Activated CD4-positive, alpha-beta T cell treated with anti-CD3 and anti-CD28 coated beads, Interleukin-2, amount 50 U/mL, for 4 hours (primary cell): ENCODE data around the gene HLF.

ENCODE experiments used
- DNase-seq, 2 experiments: peaks; one replicate each; pipeline ENCODE4 v3.0.0-alpha.2; 2020

The HLF gene

DNA sequence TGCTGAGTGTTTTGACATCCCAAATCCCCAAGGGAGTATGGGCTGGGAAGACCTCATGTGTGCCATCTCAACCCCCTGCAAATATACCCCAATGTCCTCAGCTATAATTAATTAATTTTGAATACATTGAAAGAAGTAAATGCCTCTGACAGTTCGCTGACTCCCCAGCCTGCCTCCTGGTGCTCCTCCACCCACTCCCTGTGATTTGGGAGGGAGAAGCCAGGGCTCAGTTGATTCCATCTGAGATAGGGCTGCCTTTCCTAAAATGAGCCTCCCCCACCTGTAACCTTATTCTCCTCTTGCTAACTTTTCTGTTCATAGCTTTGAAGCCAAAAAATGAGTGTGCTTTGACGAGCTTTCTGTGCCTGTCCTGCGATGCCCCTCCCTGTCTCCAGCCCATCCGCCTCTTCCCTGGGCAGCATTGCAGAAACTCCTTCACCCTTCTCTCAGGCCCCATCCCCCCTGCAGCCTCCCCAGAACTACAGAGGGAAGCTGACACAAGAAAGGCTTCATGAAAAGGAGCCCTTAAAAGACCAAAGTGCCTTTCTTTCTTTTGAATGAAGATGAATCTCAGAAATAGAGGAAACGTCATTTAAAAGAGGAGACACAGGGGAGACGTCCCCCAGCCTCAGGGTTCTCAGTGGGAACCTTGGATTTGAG lies 70.3 kb downstream of the HLF start:
- DNase-seq = no peak

DNA sequence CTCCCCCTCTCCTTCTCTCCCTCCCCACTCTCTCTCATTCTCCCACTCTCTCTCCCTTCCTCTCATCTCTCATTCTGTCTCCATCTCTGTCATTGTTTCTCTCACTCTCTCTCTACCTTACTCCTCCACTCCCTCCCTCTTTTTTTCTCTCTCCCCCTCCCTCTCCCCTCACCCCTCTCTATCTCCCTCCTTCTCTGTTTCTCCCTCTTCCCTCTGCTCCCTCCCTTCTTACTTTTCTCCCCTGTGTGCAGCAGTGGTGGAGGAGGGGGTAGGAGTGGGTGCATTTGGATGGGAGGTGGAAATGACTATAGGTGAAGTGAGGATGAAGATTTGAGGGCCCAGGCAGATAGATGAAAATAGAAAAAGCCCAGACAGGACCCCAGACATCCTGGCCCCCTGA lies 70.9 kb downstream of the HLF start:
- no peak for DNase-seq

DNA sequence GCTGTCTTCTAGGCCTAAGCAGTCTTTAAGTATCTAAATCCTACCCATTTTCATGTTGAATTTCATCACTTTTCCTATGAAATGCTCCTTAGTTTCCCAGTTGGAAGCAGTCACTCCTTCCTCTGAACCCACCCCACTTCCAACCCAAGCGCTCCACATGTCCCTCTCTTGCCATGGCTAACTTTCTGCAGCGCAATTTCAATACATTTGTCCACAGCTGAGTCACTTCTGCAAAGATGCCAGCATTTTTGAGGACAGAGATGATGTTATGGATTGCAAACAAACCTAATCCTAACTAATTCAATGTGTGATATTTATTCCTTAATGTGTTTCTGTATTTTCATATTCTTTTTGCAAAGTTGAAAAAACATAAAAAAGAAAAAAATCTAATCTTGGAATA lies 71.7 kb downstream of the HLF start:
- no peak for DNase-seq

DNA sequence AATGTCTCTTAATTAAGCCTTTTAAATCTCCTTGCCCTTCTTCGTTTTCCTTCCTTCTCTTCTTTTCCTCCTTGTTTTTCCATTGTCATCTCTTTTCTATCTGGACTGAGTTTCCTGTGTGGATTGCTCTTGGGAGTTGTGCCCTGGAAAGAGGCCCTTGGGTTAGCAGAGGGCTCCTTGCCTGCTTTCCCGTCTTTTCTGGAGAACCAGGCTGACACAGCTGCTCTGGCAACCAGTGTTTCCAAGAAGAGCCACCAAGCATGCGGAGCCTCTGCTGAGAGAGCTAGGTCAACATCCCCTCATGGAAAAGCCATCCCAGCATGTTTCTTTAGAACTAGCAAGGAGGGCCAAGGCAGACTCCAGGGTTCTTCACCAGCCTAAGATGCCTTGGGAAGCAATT lies 75.4 kb downstream of the HLF start:
- no peak for DNase-seq

DNA sequence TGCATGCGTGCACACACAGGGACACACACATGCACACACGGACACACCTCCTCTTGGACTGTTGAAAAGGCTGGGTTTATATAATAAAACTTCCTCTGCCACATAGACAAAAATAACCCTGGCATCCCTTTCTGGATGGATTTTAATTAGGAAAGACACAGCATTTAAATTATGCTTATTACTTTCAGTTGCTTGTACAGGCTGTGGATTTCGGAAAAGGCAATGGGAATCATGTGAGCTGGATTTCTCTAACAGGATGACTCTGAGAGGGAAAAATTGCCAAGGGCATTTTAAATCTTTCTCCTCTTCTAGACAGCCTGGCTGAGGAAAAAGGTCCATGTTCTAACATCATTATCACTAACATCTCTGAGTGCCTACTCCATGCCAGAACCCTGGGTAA lies 75.9 kb downstream of the HLF start:
- DNase-seq = no peak

DNA sequence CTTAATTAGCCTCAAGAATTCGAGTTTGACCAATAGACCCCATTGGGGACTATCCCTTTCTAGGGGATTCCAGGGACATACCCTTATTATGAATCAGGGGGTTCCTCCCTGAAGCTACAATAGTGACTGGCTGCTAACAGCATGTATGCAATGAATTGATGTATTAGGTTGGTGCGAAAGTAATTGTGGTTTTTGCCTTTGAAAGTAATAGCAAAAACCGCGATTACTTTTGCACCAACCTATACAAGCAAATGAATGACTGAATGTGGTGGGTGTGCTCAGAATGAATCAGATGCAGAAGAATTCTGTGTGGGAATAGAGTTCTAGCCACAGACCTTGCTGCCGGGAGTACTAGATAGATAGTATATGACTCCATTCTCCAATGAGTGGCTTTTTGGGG lies 76.7 kb downstream of the HLF start:
- DNase-seq = no peak

DNA sequence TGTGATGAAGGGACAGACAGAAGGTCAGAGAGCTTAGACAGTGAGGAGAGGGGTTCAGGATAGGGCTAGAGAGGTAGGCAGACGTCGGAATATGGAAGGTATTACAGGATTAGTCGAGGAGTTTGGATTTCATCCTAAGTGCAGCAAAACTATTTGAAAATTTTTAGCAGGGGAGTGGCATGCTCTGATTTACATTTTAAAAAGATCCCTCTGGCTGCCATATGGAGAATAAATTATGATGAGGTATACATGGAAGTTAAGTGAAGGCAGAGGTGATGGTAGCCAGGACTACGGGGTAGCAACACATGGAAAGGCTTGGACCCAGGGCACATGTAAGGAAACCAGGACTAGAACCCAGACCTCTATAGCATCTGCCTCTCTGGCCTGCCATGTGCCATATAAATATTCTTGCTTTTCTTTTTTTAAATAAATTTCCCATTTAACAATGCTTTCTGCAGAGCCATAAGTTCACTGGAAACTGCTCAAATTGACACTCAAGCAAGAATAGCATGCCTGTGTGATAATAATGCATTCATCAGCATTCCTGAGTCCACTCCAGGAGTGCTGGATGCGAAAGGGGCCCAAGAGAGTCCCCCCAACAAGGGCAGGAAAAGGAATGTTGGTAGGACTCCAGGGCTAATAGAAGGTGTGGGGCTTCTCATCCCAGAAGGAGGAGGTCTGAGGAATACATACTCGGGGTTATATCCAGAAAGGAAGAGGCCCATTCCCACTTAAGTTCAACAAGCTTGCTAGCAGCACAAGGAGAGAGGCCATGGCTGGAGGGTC lies 78.2 kb downstream of the HLF start:
- DNase-seq = no peak

DNA sequence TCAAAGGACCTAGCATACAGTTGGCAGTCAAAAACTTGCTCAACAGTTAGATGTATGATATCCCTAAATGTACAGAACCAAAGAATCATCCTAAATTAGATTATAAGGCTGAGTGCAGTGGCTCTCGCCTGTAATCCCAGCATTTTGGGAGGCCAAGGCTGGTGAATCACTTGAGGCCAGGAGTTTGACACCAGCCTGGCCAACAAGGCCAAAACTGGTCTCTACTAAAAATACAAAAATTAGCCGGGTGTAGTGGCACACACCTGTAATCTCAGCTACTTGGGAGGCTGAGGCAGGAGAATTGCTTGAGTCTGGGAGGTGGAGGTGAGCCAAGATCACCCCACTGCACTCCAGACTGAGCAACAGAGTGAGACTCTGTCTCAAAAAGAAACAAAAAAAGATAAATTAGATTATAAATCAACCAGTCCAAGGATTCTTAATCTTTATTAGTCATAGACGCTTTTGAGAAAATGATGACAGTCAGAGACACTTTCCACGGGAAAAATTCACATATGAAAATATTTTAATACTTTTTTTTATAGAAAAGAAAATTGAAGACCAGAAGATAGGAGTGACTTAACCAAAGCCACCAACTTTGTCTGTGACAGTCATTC lies 79.2 kb downstream of the HLF start:
- no peak for DNase-seq

DNA sequence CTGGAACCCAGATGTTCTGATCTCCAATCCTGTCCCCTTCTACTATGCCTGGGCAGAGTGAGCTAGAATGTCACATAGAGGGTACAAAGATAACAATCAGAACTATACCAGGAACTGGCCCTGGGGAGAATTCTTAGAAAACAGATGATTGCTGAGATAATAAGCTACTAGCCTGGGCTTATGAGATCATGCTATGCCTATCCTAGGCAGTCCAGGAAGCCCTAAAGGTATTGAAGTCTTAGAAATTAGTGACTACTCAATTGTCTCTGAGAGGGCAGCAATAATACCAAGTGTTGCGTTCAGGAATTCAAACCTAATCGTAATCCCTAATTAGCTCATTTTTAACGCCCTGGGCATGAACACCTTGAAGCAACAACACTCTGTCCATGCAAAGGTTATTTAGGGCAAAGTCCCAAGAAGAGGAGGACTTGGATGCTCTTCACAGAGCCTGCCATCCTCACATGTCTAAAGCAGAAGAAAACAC lies 79.8 kb downstream of the HLF start:
- DNase-seq = no peak

DNA sequence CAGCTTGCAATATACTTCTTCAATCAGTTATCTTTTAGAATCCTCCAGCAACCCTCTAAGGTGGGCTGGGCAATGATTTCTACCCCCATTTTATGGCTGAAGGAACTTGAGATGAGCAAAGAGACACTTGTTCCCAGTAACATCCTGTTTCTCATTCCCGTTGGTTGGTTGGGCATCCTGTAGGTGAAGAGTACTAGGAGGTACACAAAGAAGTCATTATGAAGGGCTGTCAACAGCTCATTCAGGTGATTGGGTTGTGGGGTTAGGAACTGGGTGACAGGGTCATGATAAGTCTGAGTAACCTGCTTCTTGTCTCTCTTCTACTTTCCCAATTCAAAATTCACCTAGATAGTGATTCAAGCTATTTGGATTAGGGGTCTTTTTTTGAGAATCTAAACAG lies 80.4 kb downstream of the HLF start:
- DNase-seq = no peak

DNA sequence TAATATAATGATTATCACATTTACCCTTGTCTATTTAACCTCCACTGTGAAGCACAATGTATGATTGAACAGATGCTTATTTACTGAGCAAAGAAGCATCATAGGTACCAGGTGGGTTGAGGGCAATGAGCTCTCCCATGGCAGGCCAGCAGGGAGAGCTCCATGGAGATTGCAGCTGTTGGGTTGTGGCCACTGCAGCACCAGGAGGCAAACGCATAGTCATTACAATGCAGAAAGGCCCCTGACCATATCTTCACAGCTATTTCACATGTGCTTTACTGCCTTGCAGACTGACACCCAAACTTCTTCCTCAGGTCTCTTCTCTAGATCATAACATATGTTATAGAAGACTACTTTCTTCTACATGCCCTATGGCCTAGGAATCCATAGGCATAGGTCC lies 81.9 kb downstream of the HLF start:
- DNase-seq = no peak

DNA sequence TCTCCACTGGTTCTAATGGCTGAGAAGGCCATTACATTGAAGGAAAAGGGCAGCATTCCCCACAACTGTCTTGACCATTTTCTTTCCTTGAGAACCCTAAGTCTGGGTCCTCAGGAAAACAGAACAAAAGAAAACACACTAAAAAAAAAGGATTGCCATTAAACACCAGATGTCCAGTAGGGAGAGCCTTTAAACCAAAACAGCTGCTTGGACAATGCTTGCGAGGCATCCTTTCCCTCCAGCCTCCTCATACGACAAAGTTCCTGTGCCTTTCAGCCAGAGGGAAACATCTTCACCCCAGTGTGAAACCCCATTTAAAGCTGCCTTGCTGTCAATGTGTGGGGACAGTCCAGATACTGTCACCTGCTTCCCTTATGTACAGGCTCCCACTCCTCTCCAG lies 82.6 kb downstream of the HLF start:
- no peak for DNase-seq

DNA sequence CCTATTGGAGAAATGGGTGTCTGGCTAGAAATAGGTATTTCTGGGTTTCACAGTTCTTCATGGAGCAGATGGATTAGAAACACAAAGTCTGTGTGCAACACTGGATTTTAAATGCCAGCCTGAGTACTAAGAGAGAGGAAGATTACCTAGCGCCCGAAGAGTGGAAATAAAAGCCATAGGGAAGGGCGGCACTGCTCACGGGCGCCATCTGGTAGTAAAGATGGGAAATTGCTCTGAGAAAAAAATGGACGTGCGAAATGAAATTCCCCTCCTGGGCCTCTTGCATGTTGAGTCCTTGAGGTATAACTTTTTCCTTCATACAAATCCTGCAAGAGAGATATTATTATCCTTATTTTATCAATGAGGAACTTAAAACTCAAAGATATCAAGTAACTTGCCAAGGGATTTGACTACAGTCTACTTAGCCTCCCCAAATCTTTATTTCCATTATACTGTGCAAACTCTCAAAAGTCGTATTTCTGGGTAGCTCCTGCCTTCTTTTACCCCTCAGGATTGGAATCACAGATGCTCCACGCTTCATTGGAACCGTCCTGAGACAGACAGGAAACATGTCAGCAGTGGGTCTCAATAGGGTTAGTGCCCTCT lies 84.1 kb downstream of the HLF start:
- DNase-seq = peak; percentile 13 to 26

DNA sequence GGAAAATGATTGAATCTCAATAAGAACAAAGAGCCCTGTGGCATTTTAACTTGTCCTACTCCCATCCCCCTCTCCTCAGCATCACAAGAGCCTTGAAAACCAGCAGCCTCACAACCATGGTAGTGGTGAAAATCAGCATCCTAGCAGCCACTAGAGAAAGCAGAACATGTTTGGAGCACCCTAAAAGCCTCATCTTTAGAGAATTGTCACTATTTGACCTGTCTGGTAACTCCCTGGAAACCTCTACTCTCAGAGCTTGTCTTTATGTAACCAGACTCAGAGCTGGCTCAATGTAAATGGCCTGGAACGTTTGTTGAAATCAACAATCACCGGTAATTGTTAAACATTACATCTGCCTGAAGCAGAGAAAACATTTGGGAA lies 86.1 kb downstream of the HLF start:
- no peak for DNase-seq

DNA sequence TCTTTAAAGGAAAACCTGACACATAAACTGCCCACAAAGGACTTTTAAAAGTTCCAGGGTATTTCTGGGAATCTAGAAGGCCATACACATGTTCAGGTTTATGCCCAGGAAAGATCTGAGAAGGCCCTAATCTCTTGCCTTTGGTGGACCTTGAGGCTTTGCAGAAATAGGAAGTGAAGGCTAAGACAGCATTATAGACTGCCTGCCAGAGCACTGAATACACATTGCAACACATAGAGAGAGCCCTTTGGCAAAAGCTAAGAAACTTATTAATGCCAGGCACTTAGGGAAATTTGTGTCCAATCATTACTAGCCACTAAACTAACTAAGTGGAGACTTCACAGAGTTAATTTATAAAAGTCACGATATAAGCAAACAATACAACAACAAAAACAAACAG lies 86.5 kb downstream of the HLF start:
- no peak for DNase-seq

DNA sequence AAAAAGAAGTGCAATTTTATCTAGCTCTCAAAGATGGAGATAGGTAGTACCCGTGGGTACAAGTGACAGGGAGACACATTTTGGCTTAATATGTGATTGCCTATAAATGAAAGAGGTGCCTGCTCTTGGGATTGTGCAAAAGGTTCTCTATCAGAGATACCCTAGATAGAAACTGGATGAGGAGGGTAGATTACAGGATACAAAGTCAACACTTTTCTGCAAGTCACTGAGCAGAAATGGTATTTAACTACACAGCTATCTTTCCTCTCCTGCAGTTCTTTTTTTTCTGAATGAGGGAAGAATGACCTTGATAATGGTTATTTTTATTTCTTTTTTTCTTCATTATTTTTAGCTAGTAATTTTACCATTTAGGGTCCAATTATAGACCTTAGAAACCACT lies 89.2 kb downstream of the HLF start:
- DNase-seq = no peak

DNA sequence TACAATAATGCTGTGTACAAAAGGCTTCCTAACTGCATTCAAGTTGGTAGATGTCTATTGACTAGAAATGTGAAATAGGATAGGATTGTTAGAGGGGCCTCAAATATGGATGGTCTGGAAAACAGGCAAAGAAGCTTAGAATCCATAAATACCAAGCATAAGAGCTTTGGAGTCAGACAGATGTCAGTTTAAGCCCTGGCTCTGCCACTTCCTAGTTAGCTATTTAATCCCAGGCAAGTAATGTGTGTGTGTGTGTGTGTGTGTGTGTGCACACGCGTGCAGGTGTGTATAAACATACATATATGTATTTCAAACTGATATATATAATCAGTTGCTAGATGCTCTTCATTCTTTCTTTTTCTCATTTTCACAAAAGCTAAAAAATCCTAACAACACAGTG lies 90.2 kb downstream of the HLF start:
- no peak for DNase-seq

DNA sequence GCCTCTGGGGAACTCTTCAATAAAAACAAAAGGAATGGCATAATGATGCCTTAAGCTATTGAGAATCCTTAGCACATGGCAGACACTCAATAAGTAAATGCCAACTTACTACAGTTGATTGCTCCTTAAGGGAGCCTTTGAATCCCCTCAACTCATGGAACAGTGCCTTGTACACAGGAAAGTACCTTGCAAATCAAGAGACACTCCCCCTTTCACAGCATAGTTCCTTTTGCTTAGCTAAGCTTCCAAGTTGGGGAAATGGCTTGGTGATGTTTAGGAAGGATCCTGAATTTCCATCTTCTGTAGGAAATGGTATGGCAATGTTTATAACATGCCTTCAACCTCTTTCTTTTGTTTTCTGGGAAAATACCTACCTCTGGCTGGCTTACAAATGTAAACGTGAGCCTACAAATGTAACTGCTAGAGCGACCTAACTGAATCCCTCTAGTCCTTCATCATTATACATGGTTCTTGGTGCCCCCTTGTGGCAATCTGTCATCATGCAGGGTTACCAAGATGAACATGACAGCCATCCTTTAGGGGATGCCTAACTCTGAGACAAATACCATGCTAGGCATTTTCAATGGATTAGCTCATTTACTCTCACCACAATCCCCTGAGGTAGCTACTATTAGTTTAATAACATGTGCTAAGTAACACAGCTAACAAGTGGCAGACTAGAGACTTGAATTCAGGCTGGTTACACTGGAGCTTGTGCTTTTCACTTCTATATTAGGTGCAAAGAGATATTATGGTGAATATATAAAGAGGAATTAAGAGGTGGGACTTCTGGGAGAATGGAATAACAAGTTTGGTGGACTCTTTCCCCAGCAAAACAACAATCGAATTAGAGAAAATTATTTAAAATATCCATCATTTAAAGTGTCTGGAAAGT lies 91.9 kb downstream of the HLF start:
- DNase-seq = peak; percentile 63 to 69

DNA sequence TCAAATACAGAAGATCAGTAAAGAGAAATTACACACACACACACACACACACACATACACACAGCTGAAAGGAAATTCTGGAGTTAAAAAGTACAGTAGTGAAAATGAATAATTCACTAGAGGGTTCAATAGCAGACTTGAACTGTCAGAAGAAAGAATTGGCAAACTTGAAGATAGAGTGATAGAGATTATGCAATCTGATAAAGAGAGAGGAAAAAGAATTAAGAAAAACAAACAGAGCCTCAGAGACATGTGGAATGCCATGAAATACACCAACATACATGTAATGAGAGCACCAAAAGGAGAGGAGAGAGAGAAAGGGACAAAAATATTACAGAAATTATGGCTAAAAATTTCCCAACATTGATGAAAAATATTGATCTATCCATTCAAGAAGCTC lies 96.2 kb downstream of the HLF start:
- no peak for DNase-seq

DNA sequence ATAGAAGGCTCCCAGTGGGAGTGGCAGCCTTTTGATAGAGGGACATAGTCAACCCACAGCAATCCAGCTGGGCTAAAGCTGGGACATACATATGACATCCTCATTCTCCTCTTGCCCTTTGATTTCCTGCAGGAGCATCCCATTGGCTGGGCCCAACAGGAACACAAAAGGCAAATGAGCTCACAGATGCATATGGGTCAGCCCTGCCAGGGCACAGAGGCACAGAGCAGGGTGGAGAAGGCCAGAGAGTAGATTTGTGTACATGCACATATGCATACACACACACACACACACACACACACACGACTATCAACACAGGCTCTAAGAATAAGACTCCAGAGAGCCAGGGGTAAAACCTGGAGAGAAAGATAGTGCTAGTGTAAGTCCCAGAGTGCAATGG lies 98.3 kb downstream of the HLF start:
- DNase-seq = no peak

DNA sequence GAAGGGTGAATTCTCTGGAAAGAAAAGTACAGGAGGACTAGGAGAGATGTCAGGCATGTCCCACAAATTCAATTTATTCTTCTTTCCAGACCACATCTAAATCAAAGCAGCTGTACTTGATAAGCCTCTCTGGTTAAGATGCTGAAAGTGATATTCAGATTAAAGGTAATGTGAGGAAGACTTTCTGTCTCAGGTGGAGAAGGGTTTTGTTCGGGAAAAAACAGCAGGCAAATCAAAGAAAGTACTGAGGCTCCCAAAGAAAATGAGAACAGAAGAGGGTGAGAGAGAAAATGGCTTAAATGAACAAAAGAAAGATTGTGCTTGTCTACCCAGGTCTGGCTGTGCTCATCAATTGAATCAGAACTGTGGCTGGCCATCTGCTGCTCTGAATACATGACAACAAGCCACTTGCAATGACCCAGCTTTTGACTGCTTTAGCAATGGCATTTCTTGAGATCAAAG lies 101.3 kb downstream of the HLF start:
- no peak for DNase-seq

DNA sequence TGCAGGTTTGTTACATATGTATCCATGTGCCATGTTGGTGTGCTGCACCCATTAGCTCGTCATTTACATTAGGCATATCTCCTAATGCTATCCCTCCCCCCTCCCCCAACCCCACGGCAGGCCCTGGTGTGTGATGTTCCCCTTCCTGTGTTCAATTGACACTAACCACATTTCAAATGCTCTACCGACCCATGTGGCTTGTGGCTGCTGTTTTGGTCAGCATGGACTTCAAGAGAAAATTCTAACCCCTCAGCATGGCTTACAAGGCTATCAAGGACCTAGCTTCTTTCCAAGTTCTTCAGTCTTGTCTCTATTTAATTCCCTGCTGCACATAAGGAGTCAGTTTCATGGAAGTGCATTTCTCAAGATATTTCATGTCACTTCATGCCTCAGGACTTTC lies 103.9 kb downstream of the HLF start:
- DNase-seq = no peak
